Measurements from ENCODE around the gene OR8J3. TPM values are rescaled to one million over a fixed set of nuclear protein-coding genes. Genes with fewer than 3 reads are reported as not detected.
"Not testable (repeated sequence)": the region's sequence is repeated elsewhere in the genome, so short reads cannot be mapped to it uniquely, and the experiment has no call there.

The OR8J3 gene
- total RNA-seq, 1 donor from 2014 or later: not detected

DNA sequence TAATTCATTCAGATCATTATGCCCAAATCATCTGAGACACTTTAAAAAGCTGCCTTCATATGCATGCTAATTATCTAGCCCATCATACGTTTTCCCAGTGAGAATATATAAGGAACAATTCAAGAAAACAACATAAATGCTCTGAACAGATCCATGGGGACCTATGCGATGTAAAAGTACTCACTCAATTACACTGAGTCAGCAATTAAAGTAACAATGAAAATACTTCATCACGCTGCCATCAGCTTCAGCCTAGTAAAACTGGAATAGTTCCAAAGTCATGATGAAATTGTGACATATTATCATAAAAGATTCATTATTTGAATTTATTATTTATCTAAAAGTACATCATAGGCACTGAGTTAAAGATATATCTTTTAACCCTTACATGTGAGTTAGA, 23.8 kb upstream of the OR8J3 start:
- TF ChIP-seq, protein P1, sequence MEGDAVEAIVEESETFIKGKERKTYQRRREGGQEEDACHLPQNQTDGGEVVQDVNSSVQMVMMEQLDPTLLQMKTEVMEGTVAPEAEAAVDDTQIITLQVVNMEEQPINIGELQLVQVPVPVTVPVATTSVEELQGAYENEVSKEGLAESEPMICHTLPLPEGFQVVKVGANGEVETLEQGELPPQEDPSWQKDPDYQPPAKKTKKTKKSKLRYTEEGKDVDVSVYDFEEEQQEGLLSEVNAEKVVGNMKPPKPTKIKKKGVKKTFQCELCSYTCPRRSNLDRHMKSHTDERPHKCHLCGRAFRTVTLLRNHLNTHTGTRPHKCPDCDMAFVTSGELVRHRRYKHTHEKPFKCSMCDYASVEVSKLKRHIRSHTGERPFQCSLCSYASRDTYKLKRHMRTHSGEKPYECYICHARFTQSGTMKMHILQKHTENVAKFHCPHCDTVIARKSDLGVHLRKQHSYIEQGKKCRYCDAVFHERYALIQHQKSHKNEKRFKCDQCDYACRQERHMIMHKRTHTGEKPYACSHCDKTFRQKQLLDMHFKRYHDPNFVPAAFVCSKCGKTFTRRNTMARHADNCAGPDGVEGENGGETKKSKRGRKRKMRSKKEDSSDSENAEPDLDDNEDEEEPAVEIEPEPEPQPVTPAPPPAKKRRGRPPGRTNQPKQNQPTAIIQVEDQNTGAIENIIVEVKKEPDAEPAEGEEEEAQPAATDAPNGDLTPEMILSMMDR (IDR thresholded peaks at IDR 0.05; ENCODE audit: insufficient read depth, low read length, poor library complexity, severe bottlenecking): no peak
- no peak for DNase-seq (ENCODE audit: low read depth)
- H3K4me3 ChIP-seq (ENCODE audit: low read depth, low read length): no peak overlapping the region
- H3K36me3 ChIP-seq (ENCODE audit: control insufficient read depth, insufficient read depth, low read length): no peaks in the 10 kb centered on the region
- no peaks in the 10 kb centered on the region for H3K27me3 ChIP-seq (ENCODE audit: control insufficient read depth, insufficient read depth, low read length)

DNA sequence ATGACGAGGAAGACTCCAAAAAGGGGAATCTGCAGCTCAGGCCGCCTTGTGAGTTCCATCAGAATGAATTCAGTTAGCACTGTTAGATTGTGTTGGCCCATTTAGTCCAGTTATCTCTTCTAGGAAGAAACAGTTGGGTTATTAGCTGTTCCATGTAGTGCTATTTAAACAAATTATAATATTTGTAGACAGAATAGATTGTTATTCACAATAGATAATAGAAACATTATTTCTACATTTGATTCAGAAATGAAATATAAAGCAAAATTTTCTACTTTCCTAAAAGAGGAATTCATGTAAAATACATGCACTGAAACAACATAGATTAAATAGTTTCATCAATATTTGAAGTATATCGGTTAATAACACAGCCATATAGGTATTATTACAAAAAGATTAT, 20.2 kb upstream of the OR8J3 start, which contains the start of gene OR8K5:
Gene OR8K5, minus strand, starts transcription at position 101 of the 400 bp plus-strand sequence. Its CDS starts 0 bp downstream, at position 101.
- DNase-seq (ENCODE audit: low read depth): no peak
- Histone ChIP-seq H3K36me3 (ENCODE audit: control insufficient read depth, insufficient read depth, low read length) (no peaks in the 10 kb centered on the region), H3K4me3 (ENCODE audit: low read depth, low read length) (no peak within 1 kb of the TSS), H3K27me3 (ENCODE audit: control insufficient read depth, insufficient read depth, low read length) (no peaks in the 10 kb centered on the region)
- TF ChIP-seq, protein P1 (IDR thresholded peaks at IDR 0.05; ENCODE audit: insufficient read depth, low read length, poor library complexity, severe bottlenecking): no peak

DNA sequence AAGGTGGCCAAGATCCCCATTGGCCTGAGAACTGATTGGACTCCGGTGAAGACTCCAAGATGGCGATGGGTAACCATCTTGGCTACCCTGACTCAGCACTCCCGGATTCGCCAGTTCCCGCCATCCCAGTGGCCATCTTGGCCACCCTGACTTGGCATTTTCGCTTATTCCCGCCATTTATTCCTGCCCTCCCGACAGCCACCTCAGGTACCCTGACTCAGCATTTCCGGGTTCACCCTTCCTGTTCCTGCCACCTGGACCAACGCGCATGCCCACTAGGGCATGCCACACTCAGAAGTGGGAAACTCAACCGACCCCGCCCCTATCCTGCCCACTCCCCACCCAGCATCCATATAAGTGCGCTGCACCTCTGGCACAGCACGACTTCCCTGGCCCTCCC, 12.3 kb upstream of the OR8J3 start:
- Histone ChIP-seq H3K27me3 (ENCODE audit: control insufficient read depth, insufficient read depth, low read length) (no peaks in the 10 kb centered on the region), H3K4me3 (ENCODE audit: low read depth, low read length) (no peak overlapping the region), H3K36me3 (ENCODE audit: control insufficient read depth, insufficient read depth, low read length) (no peaks in the 10 kb centered on the region)
- TF ChIP-seq, protein P1 (IDR thresholded peaks at IDR 0.05; ENCODE audit: insufficient read depth, low read length, poor library complexity, severe bottlenecking): no peak
- DNase-seq (ENCODE audit: low read depth): no peak

DNA sequence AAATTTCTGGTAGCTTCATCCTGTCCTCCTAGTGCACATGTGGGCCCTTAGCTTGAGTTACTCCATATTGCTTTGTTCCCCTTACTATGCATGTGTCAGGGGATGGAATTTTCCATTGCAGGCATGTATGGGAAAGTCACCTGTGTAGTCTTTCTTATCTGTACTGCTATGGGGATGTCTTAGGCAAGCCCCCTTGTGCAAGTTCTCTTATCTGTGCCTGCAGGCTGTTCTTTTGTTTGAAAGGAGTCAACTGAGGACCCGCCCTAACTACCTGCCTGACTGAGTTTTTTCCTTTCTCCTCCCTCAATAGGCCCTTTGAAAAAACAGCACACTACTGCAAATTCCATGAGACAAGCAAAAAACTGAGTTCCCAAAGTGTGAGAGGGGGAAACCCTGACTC, 11.4 kb upstream of the OR8J3 start:
- TF ChIP-seq, protein P1 (IDR thresholded peaks at IDR 0.05; ENCODE audit: insufficient read depth, low read length, poor library complexity, severe bottlenecking): no peak
- Histone ChIP-seq H3K36me3 (ENCODE audit: control insufficient read depth, insufficient read depth, low read length) (no peaks in the 10 kb centered on the region), H3K27me3 (ENCODE audit: control insufficient read depth, insufficient read depth, low read length) (no peaks in the 10 kb centered on the region), H3K4me3 (ENCODE audit: low read depth, low read length) (no peak overlapping the region)
- DNase-seq (ENCODE audit: low read depth): no peak

DNA sequence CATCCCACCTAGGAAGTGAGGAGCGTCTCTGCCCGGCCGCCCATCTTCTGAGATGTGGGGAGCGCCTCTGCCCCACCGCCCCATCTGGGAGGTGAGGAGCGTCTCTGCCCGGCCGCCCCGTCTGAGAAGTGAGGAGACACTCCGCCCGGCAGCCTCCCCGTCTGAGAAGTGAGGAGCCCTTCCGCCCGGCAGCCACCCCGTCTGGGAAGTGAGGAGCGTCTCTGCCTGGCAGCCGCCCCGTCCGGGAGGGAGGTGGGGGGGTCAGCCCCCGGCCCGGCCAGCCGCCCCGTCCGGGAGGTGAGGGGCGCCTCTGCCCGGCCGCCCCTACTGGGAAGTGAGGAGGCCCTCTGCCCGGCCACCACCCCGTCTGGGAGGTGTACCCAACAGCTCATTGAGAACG, 3.7 kb upstream of the OR8J3 start:
- not testable (repeated sequence) for H3K36me3 ChIP-seq (ENCODE audit: control insufficient read depth, insufficient read depth, low read length); DNase-seq (ENCODE audit: low read depth); H3K27me3 ChIP-seq (ENCODE audit: control insufficient read depth, insufficient read depth, low read length)

DNA sequence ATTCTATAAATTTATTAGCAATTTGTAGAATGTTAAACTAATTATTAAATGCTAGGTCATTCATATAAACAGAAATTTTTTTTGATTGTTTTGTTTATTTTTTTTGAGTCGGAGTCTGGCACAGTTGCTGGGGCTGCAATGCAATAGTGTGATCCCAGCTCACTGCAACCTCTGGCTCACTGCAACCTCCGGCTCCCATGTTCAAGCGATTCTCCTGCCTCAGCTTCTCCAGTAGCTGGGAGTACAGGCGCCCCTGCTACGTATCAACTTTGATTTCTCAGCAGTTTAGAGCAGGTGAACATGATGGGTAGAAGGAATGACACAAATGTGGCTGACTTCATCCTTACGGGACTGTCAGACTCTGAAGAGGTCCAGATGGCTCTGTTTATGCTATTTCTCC, 17.9 kb downstream of the OR8J3 start, which contains the start of gene OR8H3:
Gene OR8H3, plus strand, starts transcription at position 301 of the 400 bp plus-strand sequence. Its CDS starts 0 bp downstream, at position 301.
- no peak for DNase-seq (ENCODE audit: low read depth)
- TF ChIP-seq, protein P1 (IDR thresholded peaks at IDR 0.05; ENCODE audit: insufficient read depth, low read length, poor library complexity, severe bottlenecking): no peak

More for the DNA sequence above, 3.7 kb upstream of the OR8J3 start:
- H3K4me3 ChIP-seq (ENCODE audit: low read depth, low read length): not testable (repeated sequence)

More for the DNA sequence above, 17.9 kb downstream of the OR8J3 start, which contains the start of gene OR8H3:
- Histone ChIP-seq H3K27me3 (ENCODE audit: control insufficient read depth, insufficient read depth, low read length) (no peaks in the 10 kb centered on the region), H3K36me3 (ENCODE audit: control insufficient read depth, insufficient read depth, low read length) (no peaks in the 10 kb centered on the region), H3K4me3 (ENCODE audit: low read depth, low read length) (no peak within 1 kb of the TSS)
